Measurements from ENCODE around the gene STRN3. TPM values are rescaled to one million over a fixed set of nuclear protein-coding genes. Genes with fewer than 3 reads are reported as not detected.

The STRN3 gene
- total and polyA plus RNA-seq, 9 donors, result 31.6 to 56.1 (median 42.1) TPM

DNA sequence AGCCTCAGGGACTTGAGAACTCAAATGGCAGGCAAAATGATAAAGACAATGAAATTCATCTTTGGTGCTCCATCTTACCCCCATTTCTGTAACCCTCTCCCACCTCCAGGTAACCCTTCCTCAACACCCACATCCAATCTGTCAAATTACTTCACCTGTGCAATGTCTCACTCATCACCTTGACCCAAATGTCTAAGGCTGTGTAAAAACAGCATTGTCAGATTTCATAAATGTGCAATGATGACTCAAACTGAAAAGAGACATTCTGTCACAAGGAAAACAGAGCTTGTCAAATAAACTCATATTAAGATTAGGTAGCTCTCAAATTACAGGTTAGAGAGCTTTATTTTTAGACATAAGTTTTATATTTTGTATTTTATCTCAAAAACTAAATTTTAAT is 171.7 kb downstream of the STRN3 start:
- no peaks in the 10 kb centered on the region for H3K9me3 ChIP-seq (replicated peaks; ENCODE audit: control insufficient read depth, low read depth, low read length)
- H3K4me1 ChIP-seq (ENCODE audit: control insufficient read depth, insufficient read depth, low read length), result no peaks in the 10 kb centered on the region
- H3K27me3 ChIP-seq (ENCODE audit: control insufficient read depth, insufficient read depth, low read length), result no peaks in the 10 kb centered on the region
- H3K4me3 ChIP-seq (ENCODE audit: low read length), result no peak overlapping the region
- no peak for DNase-seq
- no peak overlapping the region for H3K27ac ChIP-seq (ENCODE audit: low read length)
- no peaks in the 10 kb centered on the region for H3K36me3 ChIP-seq (ENCODE audit: control insufficient read depth, insufficient read depth, low read length)

DNA sequence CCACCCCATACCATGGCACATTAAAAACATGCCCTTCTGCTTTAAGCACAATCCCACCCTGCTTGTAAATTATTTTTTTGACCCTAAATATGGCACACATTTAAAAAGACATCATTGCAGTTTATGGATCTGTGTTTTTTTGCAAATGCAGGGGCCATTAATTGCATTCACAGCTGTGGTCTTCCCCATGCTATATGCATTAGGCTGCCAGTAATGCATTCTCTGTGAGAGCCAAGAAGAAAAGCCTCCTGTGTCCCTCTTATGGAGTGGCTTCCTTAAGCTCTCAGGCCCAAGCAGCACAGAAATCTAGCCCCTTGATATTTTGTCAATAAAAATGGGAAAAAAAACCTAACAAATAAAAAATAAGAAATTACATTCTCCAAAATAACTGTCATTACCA is 172.2 kb downstream of the STRN3 start:
- no peaks in the 10 kb centered on the region for H3K4me1 ChIP-seq (ENCODE audit: control insufficient read depth, insufficient read depth, low read length)
- H3K27me3 ChIP-seq (ENCODE audit: control insufficient read depth, insufficient read depth, low read length), result peaks cover under 1% of the 10 kb centered on the region
- peak; percentile 80 for DNase-seq
- H3K9me3 ChIP-seq (replicated peaks; ENCODE audit: control insufficient read depth, low read depth, low read length), result no peaks in the 10 kb centered on the region
- H3K36me3 ChIP-seq (ENCODE audit: control insufficient read depth, insufficient read depth, low read length), result no peaks in the 10 kb centered on the region
- no peak overlapping the region for H3K27ac ChIP-seq (ENCODE audit: low read length)
- no peak overlapping the region for H3K4me3 ChIP-seq (ENCODE audit: low read length)

DNA sequence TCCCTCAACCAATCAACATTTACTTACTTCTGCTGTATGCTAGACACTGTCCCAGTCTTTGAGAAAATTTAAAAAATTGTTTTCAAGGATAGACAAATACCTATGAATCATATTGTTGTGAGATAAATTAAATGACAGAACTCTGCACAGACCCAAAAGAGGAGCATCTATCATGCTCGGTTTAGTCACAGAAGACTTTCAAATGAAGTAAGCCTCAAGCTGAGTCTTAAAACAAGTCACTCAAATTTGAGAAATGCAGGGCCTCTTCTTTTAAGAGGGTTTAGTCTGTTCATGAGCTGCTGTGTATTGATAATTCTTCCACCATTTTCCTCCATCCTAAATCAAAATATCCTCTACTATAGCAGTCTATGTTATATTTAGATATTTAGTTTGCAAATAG is 176.2 kb downstream of the STRN3 start:
- H3K9me3 ChIP-seq (replicated peaks; ENCODE audit: control insufficient read depth, low read depth, low read length), result no peaks in the 10 kb centered on the region
- peaks cover 2% of the 10 kb centered on the region for H3K27me3 ChIP-seq (ENCODE audit: control insufficient read depth, insufficient read depth, low read length)
- H3K27ac ChIP-seq (ENCODE audit: low read length), result no peak overlapping the region
- no peak overlapping the region for H3K4me3 ChIP-seq (ENCODE audit: low read length)
- DNase-seq, result no peak
- no peaks in the 10 kb centered on the region for H3K36me3 ChIP-seq (ENCODE audit: control insufficient read depth, insufficient read depth, low read length)
- no peaks in the 10 kb centered on the region for H3K4me1 ChIP-seq (ENCODE audit: control insufficient read depth, insufficient read depth, low read length)
- no CpG with 5 or more reads among the region's 1 CpG for WGBS (ENCODE audit: insufficient coverage)

DNA sequence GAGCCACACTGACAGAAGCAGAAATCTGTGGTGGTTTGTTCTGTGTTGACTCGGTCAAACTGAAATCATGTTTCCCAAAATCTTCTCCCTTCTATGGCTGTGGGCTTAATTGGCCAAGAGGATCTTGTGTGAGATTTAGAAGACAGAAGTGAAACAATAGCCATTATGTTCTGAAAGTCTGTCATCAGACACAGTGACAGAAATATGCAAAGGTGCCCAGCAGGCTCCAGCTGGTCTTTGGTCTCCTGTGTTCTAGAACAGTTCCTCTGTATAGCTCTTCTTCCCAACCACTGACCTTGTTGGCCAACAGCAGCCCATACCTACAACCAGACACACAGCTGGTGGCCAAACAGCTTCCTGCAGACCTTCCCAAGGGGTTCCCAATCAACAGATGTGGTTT is 176.8 kb downstream of the STRN3 start:
- H3K27me3 ChIP-seq (ENCODE audit: control insufficient read depth, insufficient read depth, low read length), result peaks cover 2% of the 10 kb centered on the region
- no peaks in the 10 kb centered on the region for H3K4me1 ChIP-seq (ENCODE audit: control insufficient read depth, insufficient read depth, low read length)
- WGBS (ENCODE audit: insufficient coverage), result no CpG with 5 or more reads among the region's 1 CpG
- no peaks in the 10 kb centered on the region for H3K36me3 ChIP-seq (ENCODE audit: control insufficient read depth, insufficient read depth, low read length)
- H3K27ac ChIP-seq (ENCODE audit: low read length), result no peak overlapping the region
- DNase-seq, result no peak
- H3K4me3 ChIP-seq (ENCODE audit: low read length), result no peak overlapping the region
- H3K9me3 ChIP-seq (replicated peaks; ENCODE audit: control insufficient read depth, low read depth, low read length), result no peaks in the 10 kb centered on the region

DNA sequence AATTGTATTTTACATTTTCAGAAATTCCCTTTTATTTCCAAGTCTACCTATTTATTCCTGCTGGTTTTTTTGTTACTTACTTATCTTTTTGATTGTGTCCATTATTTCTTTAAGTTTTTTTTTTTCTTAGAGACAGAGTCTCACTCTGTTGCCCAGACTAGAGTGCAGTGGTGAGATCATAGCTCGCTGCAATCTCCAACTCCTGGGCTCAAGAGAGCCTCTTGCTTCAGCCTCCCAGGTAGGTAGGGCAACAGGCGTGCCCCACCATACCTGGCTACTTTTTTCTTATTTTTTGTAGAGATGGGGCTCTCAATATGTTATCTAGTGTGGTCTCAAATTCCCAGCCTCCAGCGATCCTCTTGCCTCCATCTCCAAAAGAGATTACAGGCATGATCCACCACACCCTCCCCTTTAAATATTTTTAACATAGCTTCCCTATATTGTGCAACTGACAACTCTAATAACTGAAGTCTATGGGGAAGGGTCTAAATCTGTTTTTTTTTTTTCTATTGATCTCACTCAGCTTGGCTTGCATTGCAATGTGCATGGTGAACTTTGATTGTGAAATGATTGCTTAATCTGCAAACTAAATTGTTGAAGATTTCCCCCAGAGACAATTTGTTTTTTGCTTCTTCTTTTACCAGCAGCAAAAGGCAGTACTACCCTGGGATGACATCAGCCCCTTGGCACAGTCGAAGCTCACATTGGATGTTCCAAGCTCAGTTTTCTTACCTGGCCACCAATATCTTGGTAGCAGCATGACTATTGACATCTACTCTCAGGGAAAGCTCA is 177.5 kb downstream of the STRN3 start:
- peaks cover 2% of the 10 kb centered on the region for H3K27me3 ChIP-seq (ENCODE audit: control insufficient read depth, insufficient read depth, low read length)
- no peak overlapping the region for H3K27ac ChIP-seq (ENCODE audit: low read length)
- DNase-seq, result no peak
- no peaks in the 10 kb centered on the region for H3K4me1 ChIP-seq (ENCODE audit: control insufficient read depth, insufficient read depth, low read length)
- H3K9me3 ChIP-seq (replicated peaks; ENCODE audit: control insufficient read depth, low read depth, low read length), result no peaks in the 10 kb centered on the region
- no peak overlapping the region for H3K4me3 ChIP-seq (ENCODE audit: low read length)
- no peaks in the 10 kb centered on the region for H3K36me3 ChIP-seq (ENCODE audit: control insufficient read depth, insufficient read depth, low read length)
- WGBS (ENCODE audit: insufficient coverage), result 100% methylated on average over 1 of the region's 4 CpGs

Other genes with a start within 250 kb of the STRN3 start
- gene COCH, start 151.8 kb downstream of the STRN3 start, total RNA-seq, result 6.3 TPM
- gene COCH, start 151.8 kb downstream of the STRN3 start, polyA plus RNA-seq (ENCODE audit: insufficient read depth in 1 of 8, insufficient read length in 8 of 8, low replicate concordance in 1 of 8), result 10 to 100 TPM in 1 of 8 donors, 1 to 10 TPM in 7; 3.9 to 13.6 (median 6.5) TPM
- 12.5 TPM for gene AP4S1, start 730 bp downstream of the STRN3 start, total RNA-seq
- gene AP4S1, start 730 bp downstream of the STRN3 start, polyA plus RNA-seq (ENCODE audit: insufficient read depth in 1 of 8, insufficient read length in 8 of 8, low replicate concordance in 1 of 8), result 10 to 100 TPM; 12.0 to 14.2 (median 13.0) TPM
- gene HECTD1, start 181.4 kb upstream of the STRN3 start, total RNA-seq, result 149 TPM
- gene HECTD1, start 181.4 kb upstream of the STRN3 start, polyA plus RNA-seq (ENCODE audit: insufficient read depth in 1 of 8, insufficient read length in 8 of 8, low replicate concordance in 1 of 8), result 100 to 1,000 TPM in 5 of 8 donors, 10 to 100 TPM in 3; 85.5 to 115 (median 107) TPM